Activated CD8-positive, alpha-beta memory T cell treated with anti-CD3 and anti-CD28 coated beads, Interleukin-2, amount 10 ng/mL, durations not matched to agents 7 days and 5 days (primary cell): Measurements from ENCODE around the gene DCUN1D5. TPM values are rescaled to one million over a fixed set of nuclear protein-coding genes. Genes with fewer than 3 reads are reported as not detected.
A peak's percentile ranks its signal among the peaks of the same experiment; 100 is the strongest.

ENCODE experiments used
- ATAC-seq: fragments of 150-1000 bp; cut with Tn5 transposase; one replicate; pipeline ENCODE4 v1.10.0; 2021; ENCODE audit warnings: moderate library complexity
- CTCF ChIA-PET: fragments of 350-600 bp; sonication (Branson Sonifier 250); formaldehyde crosslinking; loops from one replicate; lab custom pipeline; 2021; ENCODE audit warnings: antibody characterized with exemption; lab: Charles Lee
- DNase-seq: peaks from one replicate; pipeline ENCODE4 v3.0.0-alpha.2; 2020
- H3K27ac Mint-ChIP-seq: one replicate; pipeline ENCODE4 v1.8.0; 2021; ENCODE audit warnings: mild to moderate bottlenecking, mixed read lengths
- H3K27me3 Mint-ChIP-seq: one replicate; pipeline ENCODE4 v1.8.0; 2021; ENCODE audit warnings: mixed read lengths
- H3K36me3 Mint-ChIP-seq: one replicate; pipeline ENCODE4 v1.8.0; 2021; ENCODE audit warnings: mild to moderate bottlenecking, mixed read lengths
- H3K4me1 Mint-ChIP-seq: one replicate; pipeline ENCODE4 v1.8.0; 2021; ENCODE audit warnings: mixed read lengths
- H3K4me3 Mint-ChIP-seq: one replicate; pipeline ENCODE4 v1.8.0; 2021; ENCODE audit warnings: mild to moderate bottlenecking, moderate library complexity, mixed read lengths
- H3K9me3 Mint-ChIP-seq: one replicate; pipeline ENCODE4 v1.8.0; 2022; ENCODE audit warnings: low read depth, mixed read lengths
- total RNA-seq, 2 experiments: library from RNA; stranded (reverse); gene quantifications; one replicate each; pipeline ENCODE4 v1.2.3, GENCODE V29; 2021

DCUN1D5 gene
- total RNA-seq, 2 experiments from 2014 or later: 38.4 to 51.3 TPM

- H3K4me3 Mint-ChIP-seq: no peak overlapping the region
- DNase-seq: no peak
- H3K36me3 Mint-ChIP-seq: peaks cover 33% of the 10 kb centered on the region
- H3K4me1 Mint-ChIP-seq: no peaks in the 10 kb centered on the region
- CTCF ChIA-PET: no interaction called here
- no peak overlapping the region for H3K27ac Mint-ChIP-seq
- no peaks in the 10 kb centered on the region for H3K27me3 Mint-ChIP-seq
- no peaks in the 10 kb centered on the region for H3K9me3 Mint-ChIP-seq
- ATAC-seq: no peak
Measured at GRCh38 chr11:103079833-103080232, 12.1 kb downstream of the DCUN1D5 start.

GRCh38 chr11:103078710-103079109, 13.2 kb downstream of the DCUN1D5 start:
- ATAC-seq (no peak), DNase-seq (no peak)
- H3K27me3 Mint-ChIP-seq: no peaks in the 10 kb centered on the region
- CTCF ChIA-PET: no interaction called here
- peaks cover 2% of the 10 kb centered on the region for H3K4me1 Mint-ChIP-seq
- H3K9me3 Mint-ChIP-seq: no peaks in the 10 kb centered on the region
- H3K27ac Mint-ChIP-seq: no peak overlapping the region
- H3K36me3 Mint-ChIP-seq: peaks cover 36% of the 10 kb centered on the region
- no peak overlapping the region for H3K4me3 Mint-ChIP-seq

GRCh38 chr11:103077554-103077953, 14.4 kb downstream of the DCUN1D5 start:
- Mint-ChIP-seq H3K36me3 (peaks cover 34% of the 10 kb centered on the region), H3K9me3 (no peaks in the 10 kb centered on the region), H3K4me3 (no peak overlapping the region), H3K27me3 (no peaks in the 10 kb centered on the region), H3K4me1 (peaks cover 2% of the 10 kb centered on the region), H3K27ac (no peak overlapping the region)
- CTCF ChIA-PET: no interaction called here
- DNase-seq (no peak), ATAC-seq (no peak)

GRCh38 chr11:103076361-103076760, 15.6 kb downstream of the DCUN1D5 start:
- DNase-seq: no peak
- Mint-ChIP-seq H3K4me1 (peaks cover 2% of the 10 kb centered on the region), H3K27ac (no peak overlapping the region), H3K9me3 (no peaks in the 10 kb centered on the region), H3K36me3 (peaks cover 40% of the 10 kb centered on the region), H3K4me3 (no peak overlapping the region), H3K27me3 (no peaks in the 10 kb centered on the region)
- CTCF ChIA-PET: no interaction called here
- no peak for ATAC-seq

- Mint-ChIP-seq H3K27ac (peak overlapping the region; percentile 67), H3K4me1 (peaks cover 40% of the 10 kb centered on the region), H3K36me3 (peaks cover 40% of the 10 kb centered on the region), H3K9me3 (no peaks in the 10 kb centered on the region), H3K27me3 (no peaks in the 10 kb centered on the region), H3K4me3 (no peak overlapping the region)
- DNase-seq: no peak
- ATAC-seq: no peak
- CTCF ChIA-PET: interaction anchor here (1.5 kb wide), 1 partner anchor 38 kb away, joined by 5 read pairs; the partner anchor contains the start of gene DYNC2H1
Measured at GRCh38 chr11:103071008-103071407, 21.0 kb downstream of the DCUN1D5 start.

- Mint-ChIP-seq H3K4me1 (peaks cover 40% of the 10 kb centered on the region), H3K27ac (peak overlapping the region; percentile 67), H3K9me3 (no peaks in the 10 kb centered on the region), H3K27me3 (no peaks in the 10 kb centered on the region), H3K4me3 (peak overlapping the region; percentile 14), H3K36me3 (peaks cover 39% of the 10 kb centered on the region)
- DNase-seq (no peak), ATAC-seq (peak; percentile 81)
- CTCF ChIA-PET: interaction anchor here (1.5 kb wide), 1 partner anchor 39 kb away, joined by 5 read pairs; the partner anchor contains the start of gene DYNC2H1
Measured at GRCh38 chr11:103070142-103070541, 21.8 kb downstream of the DCUN1D5 start.

- no peak overlapping the region for H3K4me3 Mint-ChIP-seq
- CTCF ChIA-PET: no interaction called here
- DNase-seq (no peak), ATAC-seq (no peak)
- peaks cover 40% of the 10 kb centered on the region for H3K4me1 Mint-ChIP-seq
- H3K27me3 Mint-ChIP-seq: no peaks in the 10 kb centered on the region
- H3K9me3 Mint-ChIP-seq: no peaks in the 10 kb centered on the region
- H3K27ac Mint-ChIP-seq: peak overlapping the region; percentile 31
- H3K36me3 Mint-ChIP-seq: peaks cover 36% of the 10 kb centered on the region
Measured at GRCh38 chr11:103069367-103069766, 22.6 kb downstream of the DCUN1D5 start.

- H3K36me3 Mint-ChIP-seq: peaks cover 38% of the 10 kb centered on the region
- DNase-seq (no peak), ATAC-seq (no peak)
- no peaks in the 10 kb centered on the region for H3K9me3 Mint-ChIP-seq
- CTCF ChIA-PET: interaction anchor here (1.4 kb wide), 1 partner anchor 9 kb away, joined by 3 read pairs; no protein-coding TSS in a partner anchor
- H3K27ac Mint-ChIP-seq: no peak overlapping the region
- H3K4me1 Mint-ChIP-seq: peaks cover 38% of the 10 kb centered on the region
- no peak overlapping the region for H3K4me3 Mint-ChIP-seq
- H3K27me3 Mint-ChIP-seq: no peaks in the 10 kb centered on the region
Measured at GRCh38 chr11:103067118-103067517, 24.8 kb downstream of the DCUN1D5 start.

- no peaks in the 10 kb centered on the region for H3K4me1 Mint-ChIP-seq
- CTCF ChIA-PET: no interaction called here
- no peak overlapping the region for H3K4me3 Mint-ChIP-seq
- H3K27ac Mint-ChIP-seq: no peak overlapping the region
- no peaks in the 10 kb centered on the region for H3K27me3 Mint-ChIP-seq
- no peak for ATAC-seq
- no peak for DNase-seq
- H3K9me3 Mint-ChIP-seq: no peaks in the 10 kb centered on the region
- H3K36me3 Mint-ChIP-seq: peaks cover 29% of the 10 kb centered on the region
Measured at GRCh38 chr11:103061656-103062055, 30.3 kb downstream of the DCUN1D5 start.

GRCh38 chr11:103055221-103055890, 36.6 kb downstream of the DCUN1D5 start:
- Mint-ChIP-seq H3K27ac (no peak overlapping the region), H3K4me1 (no peaks in the 10 kb centered on the region), H3K9me3 (no peaks in the 10 kb centered on the region), H3K36me3 (peaks cover 11% of the 10 kb centered on the region), H3K4me3 (no peak overlapping the region), H3K27me3 (no peaks in the 10 kb centered on the region)
- ATAC-seq: peak; percentile 70
- no peak for DNase-seq
- CTCF ChIA-PET: interaction anchor here (0.8 to 1.6 kb wide), 5 partner anchors 10 to 261 kb away, joined by 3 to 5 read pairs (median 3); no protein-coding TSS in a partner anchor

- ATAC-seq (no peak), DNase-seq (no peak)
- Mint-ChIP-seq H3K4me3 (no peak overlapping the region), H3K4me1 (no peaks in the 10 kb centered on the region), H3K9me3 (no peaks in the 10 kb centered on the region), H3K36me3 (peaks cover 7% of the 10 kb centered on the region), H3K27me3 (no peaks in the 10 kb centered on the region), H3K27ac (no peak overlapping the region)
- CTCF ChIA-PET: no interaction called here
Measured at GRCh38 chr11:103053997-103054396, 38.0 kb downstream of the DCUN1D5 start.

- no peaks in the 10 kb centered on the region for H3K4me1 Mint-ChIP-seq
- no peak for ATAC-seq
- CTCF ChIA-PET: interaction anchor here (1.2 to 1.7 kb wide), 2 partner anchors 13 to 16 kb away, joined by 4 to 5 read pairs; no protein-coding TSS in a partner anchor
Measured at GRCh38 chr11:103051981-103052380, 40.0 kb downstream of the DCUN1D5 start.

GRCh38 chr11:103051151-103051801, 40.7 kb downstream of the DCUN1D5 start:
- no peaks in the 10 kb centered on the region for H3K27me3 Mint-ChIP-seq
- H3K27ac Mint-ChIP-seq: no peak overlapping the region
- peaks cover 3% of the 10 kb centered on the region for H3K36me3 Mint-ChIP-seq
- H3K4me1 Mint-ChIP-seq: no peaks in the 10 kb centered on the region
- DNase-seq (no peak), ATAC-seq (no peak)
- CTCF ChIA-PET: interaction anchor here (1.2 kb wide), 1 partner anchor 15 kb away, joined by 5 read pairs; no protein-coding TSS in a partner anchor
- H3K4me3 Mint-ChIP-seq: no peak overlapping the region
- H3K9me3 Mint-ChIP-seq: no peaks in the 10 kb centered on the region

More at GRCh38 chr11:103051981-103052380, 40.0 kb downstream of the DCUN1D5 start:
- no peak for DNase-seq
- Mint-ChIP-seq H3K27me3 (no peaks in the 10 kb centered on the region), H3K36me3 (peaks cover 5% of the 10 kb centered on the region), H3K4me3 (no peak overlapping the region), H3K27ac (no peak overlapping the region), H3K9me3 (no peaks in the 10 kb centered on the region)

GRCh38 chr11:103050351-103050750, 41.6 kb downstream of the DCUN1D5 start:
- ATAC-seq (no peak), DNase-seq (no peak)
- no peak overlapping the region for H3K4me3 Mint-ChIP-seq
- H3K4me1 Mint-ChIP-seq: no peaks in the 10 kb centered on the region
- no peaks in the 10 kb centered on the region for H3K27me3 Mint-ChIP-seq
- peaks cover 3% of the 10 kb centered on the region for H3K36me3 Mint-ChIP-seq
- H3K9me3 Mint-ChIP-seq: no peaks in the 10 kb centered on the region
- CTCF ChIA-PET: no interaction called here
- H3K27ac Mint-ChIP-seq: no peak overlapping the region
